ENCODE measurements around the gene FOXD3. TPM values are rescaled to one million over a fixed set of nuclear protein-coding genes. Genes with fewer than 3 reads are reported as not detected.

The FOXD3 gene
- total and polyA plus RNA-seq, 4 donors: under 0.01 to 0.05 TPM; not detected in 2

GRCh38 chr1:63319046-63320021 is 3.0 kb upstream of the FOXD3 start:
- H3K9ac ChIP-seq (ENCODE audit: low read depth in 1 of 2, low read length in 2 of 2): no peak overlapping the region
- no peaks in the 10 kb centered on the region for H3K36me3 ChIP-seq (ENCODE audit: control insufficient read depth in 4 of 4, insufficient read depth in 3 of 4, low read depth in 1 of 4, low read length in 3 of 4)
- TF ChIP-seq EGR1 (IDR thresholded peaks at IDR 0.05; ENCODE audit: low read depth in 2 of 2) (no peak), HNF4G (IDR thresholded peaks at IDR 0.05) (no peak), RXRA (IDR thresholded peaks at IDR 0.05) (no peak), FOXA1 (IDR thresholded peaks at IDR 0.05) (no peak), REST (IDR thresholded peaks at IDR 0.05) (no peak), ZBTB33 (IDR thresholded peaks at IDR 0.05) (no peak), CTCF (IDR thresholded peaks at IDR 0.05; ENCODE audit: low read depth, low read length, missing input control) (no peak), TAF1 (conservative IDR thresholded peaks at IDR 0.05) (no peak), HNF4A (conservative IDR thresholded peaks at IDR 0.05) (no peak), NR2F2 (IDR thresholded peaks at IDR 0.05) (no peak), FOXA2 (IDR thresholded peaks at IDR 0.05) (no peak), SP1 (IDR thresholded peaks at IDR 0.05) (no peak), GABPA (IDR thresholded peaks at IDR 0.05 in 1 of 2, conservative IDR thresholded peaks at IDR 0.05 in 1 of 2) (no peak), JUND (IDR thresholded peaks at IDR 0.05) (no peak), RAD21 (IDR thresholded peaks at IDR 0.05) (no peak), MAX (IDR thresholded peaks at IDR 0.05) (no peak)
- DNase-seq (ENCODE audit: low spot score): no peak
- H3K4me1 ChIP-seq (ENCODE audit: control insufficient read depth in 4 of 4, insufficient read depth in 4 of 4, low read length in 3 of 4): peaks cover 4 to 38% (median 27%) of the 10 kb centered on the region in 4 donors
- H3K27ac ChIP-seq (ENCODE audit: low read depth in 1 of 2, low read length in 2 of 2): no peak overlapping the region
- H3K9me3 ChIP-seq (ENCODE audit: control insufficient read depth in 4 of 4, low read length in 3 of 4): peaks cover 0 to 18% (median under 1%) of the 10 kb centered on the region in 4 donors
- H3K4me3 ChIP-seq (ENCODE audit: low read depth in 1 of 3, low read length in 3 of 3): no peak overlapping the region
- peaks cover 9 to 28% (median 17%) of the 10 kb centered on the region in 4 donors for H3K27me3 ChIP-seq (ENCODE audit: control insufficient read depth in 4 of 4, insufficient read depth in 4 of 4, low read length in 3 of 4)
- WGBS: 8% methylated on average over 60 of the region's 60 CpGs
